ENCODE measurements around the gene CGB2. TPM values are rescaled to one million over a fixed set of nuclear protein-coding genes. Genes with fewer than 3 reads are reported as not detected.

The CGB2 gene
- total RNA-seq, 6 donors from 2014 or later: not detected

DNA sequence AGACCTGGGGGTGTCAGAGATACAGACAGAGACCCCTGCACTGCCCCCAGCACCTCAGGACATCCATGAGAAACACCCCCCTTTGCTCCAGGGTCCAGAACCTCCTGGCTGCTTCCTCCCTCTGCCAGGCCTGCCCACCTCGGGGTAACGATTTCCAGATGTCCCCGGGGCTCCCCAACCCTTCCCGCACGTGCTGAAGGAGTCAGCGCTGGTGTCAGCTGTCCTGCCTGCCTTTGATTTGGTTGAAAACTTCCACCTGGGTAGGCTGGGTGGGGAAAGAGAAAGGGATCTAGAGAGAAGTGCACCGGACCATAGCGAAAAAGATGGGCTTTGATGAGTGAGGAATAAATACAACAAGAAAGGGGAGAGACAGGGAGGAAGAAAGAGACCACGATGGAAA is 27.4 kb downstream of the CGB2 start:
- 46 to 64% methylated on average over 9 of the region's 9 CpGs for WGBS, 2 donors
- Histone ChIP-seq H3K4me3 (no peak overlapping the region), H3K4me1 (peaks cover 16 to 27% (median 22%) of the 10 kb centered on the region in 4 donors), H3K27ac (no peak overlapping the region), H3K9me3 (no peaks in the 10 kb centered on the region), H3K27me3 (peaks cover 0 to 20% (median 3%) of the 10 kb centered on the region in 4 donors), H3K36me3 (no peaks in the 10 kb centered on the region)
- TF ChIP-seq EP300 (IDR thresholded peaks at IDR 0.05) (no peak), POLR2A (IDR thresholded peaks at IDR 0.05) (no peak), POLR2AphosphoS5 (IDR thresholded peaks at IDR 0.05) (no peak)
- TF ChIP-seq, protein P1, sequence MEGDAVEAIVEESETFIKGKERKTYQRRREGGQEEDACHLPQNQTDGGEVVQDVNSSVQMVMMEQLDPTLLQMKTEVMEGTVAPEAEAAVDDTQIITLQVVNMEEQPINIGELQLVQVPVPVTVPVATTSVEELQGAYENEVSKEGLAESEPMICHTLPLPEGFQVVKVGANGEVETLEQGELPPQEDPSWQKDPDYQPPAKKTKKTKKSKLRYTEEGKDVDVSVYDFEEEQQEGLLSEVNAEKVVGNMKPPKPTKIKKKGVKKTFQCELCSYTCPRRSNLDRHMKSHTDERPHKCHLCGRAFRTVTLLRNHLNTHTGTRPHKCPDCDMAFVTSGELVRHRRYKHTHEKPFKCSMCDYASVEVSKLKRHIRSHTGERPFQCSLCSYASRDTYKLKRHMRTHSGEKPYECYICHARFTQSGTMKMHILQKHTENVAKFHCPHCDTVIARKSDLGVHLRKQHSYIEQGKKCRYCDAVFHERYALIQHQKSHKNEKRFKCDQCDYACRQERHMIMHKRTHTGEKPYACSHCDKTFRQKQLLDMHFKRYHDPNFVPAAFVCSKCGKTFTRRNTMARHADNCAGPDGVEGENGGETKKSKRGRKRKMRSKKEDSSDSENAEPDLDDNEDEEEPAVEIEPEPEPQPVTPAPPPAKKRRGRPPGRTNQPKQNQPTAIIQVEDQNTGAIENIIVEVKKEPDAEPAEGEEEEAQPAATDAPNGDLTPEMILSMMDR (IDR thresholded peaks at IDR 0.05): no peak
- DNase-seq (no peak), ATAC-seq (ENCODE audit: low FRiP score in 2 of 2) (no peak)

DNA sequence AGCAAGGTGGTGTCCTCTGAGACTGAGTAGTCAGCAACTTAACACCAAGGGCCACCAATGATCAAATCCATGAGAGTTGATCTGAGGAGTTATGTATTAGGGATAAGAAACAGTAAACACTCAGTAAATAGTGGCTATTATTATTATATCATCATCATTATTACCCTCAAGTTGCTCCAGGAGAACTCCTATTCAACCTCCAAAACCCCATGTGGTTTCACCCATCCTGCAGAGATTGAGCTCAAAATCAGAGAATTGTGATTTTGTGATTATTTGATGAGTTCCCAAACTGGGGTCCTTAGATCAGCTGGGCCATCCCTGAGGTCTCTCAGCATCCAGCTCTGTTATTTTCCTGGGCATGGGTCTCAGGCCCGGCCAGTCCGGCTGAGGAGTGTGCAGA is 29.3 kb downstream of the CGB2 start:
- no peak overlapping the region for H3K27ac ChIP-seq
- no peaks in the 10 kb centered on the region for H3K9me3 ChIP-seq
- H3K4me3 ChIP-seq: no peak overlapping the region
- WGBS, 2 donors: 75 to 100% methylated on average over 2 of the region's 2 CpGs
- peaks cover 3 to 32% (median 12%) of the 10 kb centered on the region in 4 donors for H3K27me3 ChIP-seq
- DNase-seq: no peak
- no peak for ATAC-seq (ENCODE audit: low FRiP score in 2 of 2)
- H3K4me1 ChIP-seq: peaks cover 24 to 33% (median 27%) of the 10 kb centered on the region in 4 donors
- no peaks in the 10 kb centered on the region for H3K36me3 ChIP-seq
- TF ChIP-seq, protein P1 (IDR thresholded peaks at IDR 0.05): no peak

DNA sequence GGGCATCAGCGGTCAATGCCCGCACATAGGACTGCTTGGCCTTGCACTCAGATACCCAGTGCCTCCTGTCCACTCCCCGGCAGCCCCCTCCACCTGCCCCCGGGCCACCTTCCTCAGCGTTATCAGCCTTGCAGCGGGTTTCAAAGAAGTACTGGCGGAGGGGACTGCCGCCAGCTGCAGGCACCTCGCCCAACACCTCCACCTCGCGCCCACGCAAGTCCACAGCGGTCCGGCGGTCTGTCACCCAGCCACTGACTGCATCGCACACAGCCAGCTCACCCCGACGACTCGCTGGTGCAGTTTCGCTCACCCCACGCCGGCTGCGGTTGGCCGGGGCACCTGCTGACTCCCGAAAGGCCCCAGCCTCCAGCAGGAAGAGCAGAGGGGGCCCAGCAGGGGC is 29.8 kb downstream of the CGB2 start:
- Histone ChIP-seq H3K27ac (no peak overlapping the region), H3K4me1 (peaks cover 24 to 29% (median 24%) of the 10 kb centered on the region in 4 donors), H3K27me3 (peaks cover 3 to 32% (median 12%) of the 10 kb centered on the region in 4 donors), H3K36me3 (no peaks in the 10 kb centered on the region), H3K4me3 (no peak overlapping the region), H3K9me3 (no peaks in the 10 kb centered on the region)
- DNase-seq: peak in 1 of 2 donors; percentile 76
- TF ChIP-seq EP300 (IDR thresholded peaks at IDR 0.05): no peak
- TF ChIP-seq, protein P1 (IDR thresholded peaks at IDR 0.05): no peak
- no peak for TF ChIP-seq POLR2A (IDR thresholded peaks at IDR 0.05)
- no peak for TF ChIP-seq POLR2AphosphoS5 (IDR thresholded peaks at IDR 0.05)
- ATAC-seq (ENCODE audit: low FRiP score in 2 of 2): no peak
- WGBS, 2 donors: 55 to 59% methylated on average over 5 to 24 of the region's 25 CpGs

DNA sequence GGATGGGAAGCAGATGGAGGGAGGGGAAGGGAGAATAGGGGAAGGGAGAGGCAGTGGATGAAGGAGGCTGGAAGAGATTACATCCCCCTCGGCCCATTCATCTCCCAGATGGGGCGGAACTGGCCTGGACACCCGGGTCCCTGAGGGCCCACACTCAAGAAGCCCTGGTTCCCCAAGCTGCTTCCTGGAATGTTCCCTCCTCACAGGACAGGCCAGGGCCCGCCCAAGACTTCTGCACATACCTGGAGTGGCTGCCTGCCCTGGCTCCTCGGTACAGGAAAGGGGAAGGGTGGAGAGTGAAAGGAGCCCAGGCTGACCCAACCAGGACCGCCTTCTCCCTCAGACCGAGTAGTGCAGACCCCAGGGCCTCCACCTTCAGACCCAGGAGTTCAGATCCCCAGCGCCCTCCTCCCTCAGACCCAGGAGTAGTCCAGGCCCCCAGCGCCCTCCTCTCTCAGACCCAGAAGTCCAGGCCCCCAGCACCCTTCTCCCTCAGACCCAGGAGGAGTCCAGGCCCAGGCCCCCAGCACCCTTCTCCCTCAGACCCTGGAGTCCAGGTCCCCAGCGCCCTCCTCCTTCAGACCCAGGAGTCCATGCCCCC is 32.4 kb downstream of the CGB2 start:
- Histone ChIP-seq H3K27ac (peak overlapping the region; percentile 1 to 29 (median 10)), H3K36me3 (no peaks in the 10 kb centered on the region), H3K27me3 (peaks cover 3 to 19% (median 9%) of the 10 kb centered on the region in 4 donors), H3K9me3 (no peaks in the 10 kb centered on the region), H3K4me3 (peak overlapping the region in 3 of 4 donors; percentile 26 to 36 (median 33)), H3K4me1 (peaks cover 7 to 10% (median 8%) of the 10 kb centered on the region in 4 donors)
- peak; percentile 34 to 75 for ATAC-seq (ENCODE audit: low FRiP score in 2 of 2)
- WGBS, 2 donors: 48 to 53% methylated on average over 6 to 10 of the region's 10 CpGs
- DNase-seq: peak in 1 of 2 donors; percentile 57
- TF ChIP-seq, protein P1 (IDR thresholded peaks at IDR 0.05): no peak
- TF ChIP-seq POLR2A (IDR thresholded peaks at IDR 0.05): peak in 1 of 4 donors; percentile 20

All from upper lobe of left lung (tissue), 6 donors.